ENCODE data around the gene LCN12.

- TF ChIP-seq POLR2A (IDR thresholded peaks at IDR 0.05), result no peak
- TF ChIP-seq, protein P1, sequence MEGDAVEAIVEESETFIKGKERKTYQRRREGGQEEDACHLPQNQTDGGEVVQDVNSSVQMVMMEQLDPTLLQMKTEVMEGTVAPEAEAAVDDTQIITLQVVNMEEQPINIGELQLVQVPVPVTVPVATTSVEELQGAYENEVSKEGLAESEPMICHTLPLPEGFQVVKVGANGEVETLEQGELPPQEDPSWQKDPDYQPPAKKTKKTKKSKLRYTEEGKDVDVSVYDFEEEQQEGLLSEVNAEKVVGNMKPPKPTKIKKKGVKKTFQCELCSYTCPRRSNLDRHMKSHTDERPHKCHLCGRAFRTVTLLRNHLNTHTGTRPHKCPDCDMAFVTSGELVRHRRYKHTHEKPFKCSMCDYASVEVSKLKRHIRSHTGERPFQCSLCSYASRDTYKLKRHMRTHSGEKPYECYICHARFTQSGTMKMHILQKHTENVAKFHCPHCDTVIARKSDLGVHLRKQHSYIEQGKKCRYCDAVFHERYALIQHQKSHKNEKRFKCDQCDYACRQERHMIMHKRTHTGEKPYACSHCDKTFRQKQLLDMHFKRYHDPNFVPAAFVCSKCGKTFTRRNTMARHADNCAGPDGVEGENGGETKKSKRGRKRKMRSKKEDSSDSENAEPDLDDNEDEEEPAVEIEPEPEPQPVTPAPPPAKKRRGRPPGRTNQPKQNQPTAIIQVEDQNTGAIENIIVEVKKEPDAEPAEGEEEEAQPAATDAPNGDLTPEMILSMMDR (IDR thresholded peaks at IDR 0.05), result no peak
These were observed 1.1 kb downstream of the LCN12 start for GRCh38 chr9:136952876-136953770.

All from Peyer's patch (tissue), 4 donors.